MCF 10A (cell line): ENCODE data around the gene WWC2. TPM values are rescaled to one million over a fixed set of nuclear protein-coding genes. Genes with fewer than 3 reads are reported as not detected.

Source experiments
- BruUV-seq: library from RNA; stranded (reverse); fragments of 400-500 nt; replicated peaks from 2 replicates; lab custom pipeline; 2021; lab: Mats Ljungman, UMichigan
- CTCF ChIA-PET: fragments of 300-600 bp; sonication (Branson Sonifier 250); formaldehyde crosslinking; extraction: SDS; loops from one replicate; lab custom pipeline; 2021; ENCODE audit warnings: antibody characterized with exemption, inconsistent platforms; lab: Yijun Ruan, JAX
- POLR2A ChIA-PET: fragments of 300-600, 350-650 bp; sonication (Branson Sonifier 250); formaldehyde crosslinking; extraction: SDS; loops from one replicate; lab custom pipeline; 2020; ENCODE audit warnings: antibody characterized with exemption, inconsistent platforms; lab: Yijun Ruan, JAX
- DNase-seq: peaks from one replicate; pipeline ENCODE4 v3.0.0-alpha.2; 2018; ENCODE audit not compliant: unreplicated experiment
- H3K27ac Mint-ChIP-seq: one replicate; pipeline ENCODE4 v1.8.0; 2022; ENCODE audit warnings: mild to moderate bottlenecking, low read depth, mixed read lengths; ENCODE audit not compliant: unreplicated experiment
- H3K27me3 Mint-ChIP-seq: one replicate; pipeline ENCODE4 v1.8.0; 2022; ENCODE audit warnings: mixed read lengths; ENCODE audit not compliant: insufficient read depth, unreplicated experiment
- H3K36me3 Mint-ChIP-seq: one replicate; pipeline ENCODE4 v1.8.0; 2022; ENCODE audit warnings: mild to moderate bottlenecking, moderate library complexity, mixed read lengths; ENCODE audit not compliant: insufficient read depth, unreplicated experiment
- H3K4me1 Mint-ChIP-seq: one replicate; pipeline ENCODE4 v1.8.0; 2022; ENCODE audit warnings: mixed read lengths; ENCODE audit not compliant: insufficient read depth, unreplicated experiment
- H3K4me3 Mint-ChIP-seq: one replicate; pipeline ENCODE4 v1.8.0; 2022; ENCODE audit warnings: mild to moderate bottlenecking, moderate library complexity, mixed read lengths; ENCODE audit not compliant: unreplicated experiment
- H3K9me3 Mint-ChIP-seq: one replicate; pipeline ENCODE4 v1.8.0; 2022; ENCODE audit warnings: mixed read lengths; ENCODE audit not compliant: unreplicated experiment
- CTCF ChIP-seq: fragments of 200-600 bp; IDR thresholded peaks from one replicate; pipeline ENCODE4 v1.8.0; 2022; ENCODE audit warnings: antibody characterized with exemption, mild to moderate bottlenecking; ENCODE audit not compliant: unreplicated experiment
- intact Hi-C: fragments of 100-400 bp; cut with micrococcal nuclease; formaldehyde crosslinking; loops from 2 replicates; pipeline ENCODE4 v1.14.1; 2022
- total RNA-seq: library from RNA; stranded (reverse); gene quantifications from 2 replicates; pipeline ENCODE4 v1.2.3, GENCODE V29; 2022

Gene WWC2
- total RNA-seq, 1 experiment from 2014 or later = 42.4 TPM

- H3K27ac Mint-ChIP-seq = peak overlapping the region; percentile 13
- CTCF ChIA-PET = interaction anchor here (0.7 to 0.8 kb wide), 2 partner anchors 10 to 1103 kb away, joined by 3 read pairs; no protein-coding TSS in a partner anchor
- H3K4me1 Mint-ChIP-seq = peaks cover 34% of the 10 kb centered on the region
- no peaks in the 10 kb centered on the region for H3K36me3 Mint-ChIP-seq
- no TSS peak for BruUV-seq
- DNase-seq = no peak
- H3K4me3 Mint-ChIP-seq = no peak overlapping the region
- H3K9me3 Mint-ChIP-seq = peaks cover 5% of the 10 kb centered on the region
- intact Hi-C loops = no loop called here
- H3K27me3 Mint-ChIP-seq = no peaks in the 10 kb centered on the region
- POLR2A ChIA-PET = interaction anchor here (1.4 kb wide), 1 partner anchor 17 kb away, joined by 5 read pairs; no protein-coding TSS in a partner anchor
- TF ChIP-seq CTCF = no peak
Measured at GRCh38 chr4:183165376-183165775, 66.3 kb downstream of the WWC2 start.

GRCh38 chr4:183170894-183171293 lies 71.8 kb downstream of the WWC2 start:
- CTCF ChIA-PET = interaction anchor here (0.7 to 2.0 kb wide), 2 partner anchors 23 to 232 kb away, joined by 3 to 6 read pairs; no protein-coding TSS in a partner anchor
- Mint-ChIP-seq H3K27me3 (no peaks in the 10 kb centered on the region), H3K36me3 (no peaks in the 10 kb centered on the region), H3K27ac (no peak overlapping the region), H3K4me1 (peaks cover 33% of the 10 kb centered on the region), H3K4me3 (no peak overlapping the region), H3K9me3 (peaks cover 5% of the 10 kb centered on the region)
- intact Hi-C loops = no loop called here
- BruUV-seq = no TSS peak
- TF ChIP-seq CTCF = no peak
- no peak for DNase-seq
- POLR2A ChIA-PET = interaction anchor here (0.6 kb wide), 1 partner anchor 45 kb away, joined by 3 read pairs; no protein-coding TSS in a partner anchor

GRCh38 chr4:183171484-183172267 lies 72.6 kb downstream of the WWC2 start:
- Mint-ChIP-seq H3K27ac (no peak overlapping the region), H3K27me3 (no peaks in the 10 kb centered on the region), H3K4me3 (no peak overlapping the region), H3K4me1 (peaks cover 28% of the 10 kb centered on the region), H3K9me3 (peaks cover 5% of the 10 kb centered on the region), H3K36me3 (no peaks in the 10 kb centered on the region)
- intact Hi-C loops = no loop called here
- ChIA-PET POLR2A (interaction anchor here (0.6 kb wide), 1 partner anchor 44 kb away, joined by 3 read pairs; no protein-coding TSS in a partner anchor), CTCF (interaction anchor here (0.5 to 1.5 kb wide), 3 partner anchors 10 to 233 kb away, joined by 3 to 4 read pairs (median 3); no protein-coding TSS in a partner anchor)
- BruUV-seq = no TSS peak
- no peak for DNase-seq
- no peak for TF ChIP-seq CTCF

- CTCF ChIA-PET = interaction anchor here (0.6 to 1.5 kb wide), 2 partner anchors 9 to 41 kb away, joined by 4 read pairs; no protein-coding TSS in a partner anchor
- intact Hi-C loops = no loop called here
- no peak for TF ChIP-seq CTCF
- no peak for DNase-seq
- Mint-ChIP-seq H3K9me3 (no peaks in the 10 kb centered on the region), H3K4me1 (peaks cover 33% of the 10 kb centered on the region), H3K36me3 (no peaks in the 10 kb centered on the region), H3K27ac (no peak overlapping the region), H3K4me3 (no peak overlapping the region), H3K27me3 (no peaks in the 10 kb centered on the region)
- BruUV-seq = no TSS peak
- POLR2A ChIA-PET = interaction anchor here (0.9 kb wide), 1 partner anchor 74 kb away, joined by 4 read pairs; the partner anchor contains the start of gene WWC2
Measured at GRCh38 chr4:183172881-183173280, 73.8 kb downstream of the WWC2 start.
